SK-N-MC (cell line): ENCODE results near the gene RAB11FIP3.

ENCODE experiments used
- EZH2 ChIP-seq: fragments of 200-600 bp; sonication (generic); IDR thresholded peaks from one replicate; pipeline ENCODE4 v1.6.1; 2017; ENCODE audit warnings: antibody characterized with exemption
- FOXP2 ChIP-seq: optimal IDR thresholded peaks from 2 replicates; pipeline ENCODE3; 2011; ENCODE audit warnings: mild to moderate bottlenecking, moderate library complexity; ENCODE audit not compliant: insufficient read depth; ENCODE audit errors: extremely low read length, control extremely low read depth
- POLR2AphosphoS5 ChIP-seq: IDR thresholded peaks from 2 replicates; pipeline ENCODE4 v1.6.1; 2012; ENCODE audit warnings: mild to moderate bottlenecking, low read depth, low read length, borderline replicate concordance

DNA sequence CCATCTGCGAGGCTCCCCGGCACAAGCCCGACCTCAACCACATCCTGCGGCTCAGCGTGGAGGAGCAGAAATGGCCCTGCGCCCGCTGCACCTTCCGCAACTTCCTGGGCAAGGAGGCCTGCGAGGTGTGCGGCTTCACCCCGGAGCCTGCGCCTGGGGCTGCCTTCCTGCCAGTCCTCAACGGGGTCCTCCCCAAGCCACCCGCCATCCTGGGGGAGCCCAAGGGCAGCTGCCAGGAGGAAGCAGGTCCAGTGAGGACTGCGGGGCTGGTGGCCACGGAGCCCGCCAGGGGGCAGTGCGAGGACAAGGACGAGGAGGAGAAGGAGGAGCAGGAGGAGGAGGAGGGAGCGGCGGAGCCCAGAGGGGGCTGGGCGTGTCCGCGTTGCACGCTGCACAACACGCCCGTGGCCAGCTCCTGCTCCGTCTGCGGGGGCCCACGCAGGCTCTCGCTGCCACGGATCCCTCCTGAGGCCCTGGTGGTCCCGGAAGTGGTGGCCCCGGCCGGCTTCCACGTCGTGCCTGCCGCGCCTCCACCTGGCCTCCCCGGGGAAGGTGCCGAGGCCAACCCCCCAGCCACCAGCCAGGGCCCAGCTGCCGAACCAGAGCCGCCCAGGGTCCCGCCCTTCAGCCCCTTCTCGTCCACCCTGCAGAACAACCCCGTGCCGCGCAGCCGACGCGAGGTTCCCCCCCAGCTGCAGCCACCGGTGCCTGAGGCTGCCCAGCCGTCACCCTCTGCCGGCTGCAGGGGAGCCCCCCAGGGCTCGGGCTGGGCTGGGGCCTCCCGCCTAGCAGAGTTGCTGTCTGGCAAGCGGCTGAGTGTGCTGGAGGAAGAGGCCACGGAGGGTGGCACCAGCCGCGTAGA, 121.7 kb downstream of the RAB11FIP3 start:
- TF ChIP-seq POLR2AphosphoS5 (no peak), EZH2 (no peak), FOXP2 (no peak)
